ENCODE results near the gene HSPA9.

The HSPA9 gene

DNA sequence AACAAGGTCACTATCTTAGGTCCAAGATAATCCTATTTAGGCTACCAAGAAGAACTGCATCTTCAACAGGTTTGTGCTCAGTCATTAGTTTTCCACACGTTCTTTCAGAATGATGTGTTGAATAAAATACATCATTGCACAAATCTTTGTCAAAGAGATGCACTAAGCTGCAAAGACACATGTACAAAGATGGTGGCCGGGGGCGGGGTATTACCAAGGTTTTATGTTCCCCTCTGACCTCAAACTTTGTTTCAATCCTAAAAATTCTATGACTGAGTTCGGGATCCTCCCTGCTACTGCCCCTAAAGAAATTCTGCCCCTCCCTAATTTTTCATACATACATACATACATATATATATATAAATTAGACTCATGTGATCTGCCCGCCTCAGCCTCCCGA is 14.2 kb downstream of the HSPA9 start:
- TF ChIP-seq ZNF274 (IDR thresholded peaks at IDR 0.05; ENCODE audit: low read depth, low read length) = no peak
- no peak overlapping the region for H3K4me3 ChIP-seq (ENCODE audit: low read length)

DNA sequence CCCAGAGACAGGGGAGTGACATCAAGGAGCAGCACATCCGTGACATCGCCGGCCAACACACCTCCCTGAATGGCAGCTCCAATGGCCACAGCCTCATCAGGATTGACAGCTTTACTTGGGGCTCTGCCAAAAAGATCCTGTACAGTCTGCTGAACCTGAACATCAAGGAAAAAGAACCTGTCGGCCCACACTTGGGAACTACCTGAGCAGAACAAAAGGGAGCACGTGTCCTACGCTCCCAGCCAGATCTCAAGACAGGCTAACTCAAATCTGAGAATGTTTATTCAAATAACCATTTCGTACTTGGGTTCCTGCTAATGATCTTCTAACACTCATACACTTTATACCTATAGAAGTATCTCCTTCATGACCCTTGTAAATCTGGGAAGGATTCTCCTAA is 15.3 kb downstream of the HSPA9 start:
- TF ChIP-seq ZNF274 (IDR thresholded peaks at IDR 0.05; ENCODE audit: low read depth, low read length) = no peak

DNA sequence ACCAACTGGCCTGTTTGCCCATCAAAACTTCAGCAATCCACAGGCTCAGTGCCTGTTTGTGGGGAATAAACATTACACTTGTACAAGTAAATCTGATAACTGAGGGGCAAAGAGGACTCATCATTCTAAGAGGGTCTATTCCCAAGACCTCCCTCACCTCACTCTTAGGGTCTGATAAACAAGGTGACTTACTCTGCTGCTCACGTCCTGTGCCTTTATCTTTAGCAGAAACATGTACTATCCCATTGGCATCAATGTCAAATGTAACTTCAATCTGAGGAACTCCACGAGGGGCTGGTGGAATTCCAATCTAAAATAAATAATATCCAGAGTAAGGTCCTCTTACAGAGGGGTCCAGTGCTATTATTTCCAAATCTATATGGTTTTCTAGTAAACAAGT is 17.5 kb downstream of the HSPA9 start:
- H3K4me3 ChIP-seq (ENCODE audit: low read length) = no peak overlapping the region

More for the DNA sequence above, 15.3 kb downstream of the HSPA9 start:
- H3K4me3 ChIP-seq (ENCODE audit: low read length) = no peak overlapping the region

DNA sequence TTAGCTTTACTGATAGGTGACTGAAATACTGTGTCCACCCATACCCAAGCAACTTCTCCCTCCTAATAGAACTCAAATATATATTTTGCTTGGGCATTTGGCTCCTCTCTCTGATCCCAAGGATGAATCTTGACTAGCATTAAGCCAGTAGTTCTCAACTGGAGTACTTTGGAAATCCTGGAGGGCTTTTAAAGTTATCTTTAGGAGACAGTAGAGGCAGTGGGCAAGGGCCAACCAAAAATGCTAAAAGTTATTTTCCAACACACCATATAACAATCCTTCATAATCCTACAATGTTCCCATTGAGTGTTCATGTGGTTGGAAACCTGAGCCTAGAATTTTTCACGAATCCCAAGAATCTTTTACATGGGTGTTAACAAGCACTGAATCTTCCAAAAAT is 21.1 kb downstream of the HSPA9 start:
- H3K4me3 ChIP-seq (ENCODE audit: low read length) = no peak overlapping the region
- no peak for TF ChIP-seq ZNF274 (IDR thresholded peaks at IDR 0.05; ENCODE audit: low read depth, low read length)

More for the DNA sequence above, 17.5 kb downstream of the HSPA9 start:
- no peak for TF ChIP-seq ZNF274 (IDR thresholded peaks at IDR 0.05; ENCODE audit: low read depth, low read length)

DNA sequence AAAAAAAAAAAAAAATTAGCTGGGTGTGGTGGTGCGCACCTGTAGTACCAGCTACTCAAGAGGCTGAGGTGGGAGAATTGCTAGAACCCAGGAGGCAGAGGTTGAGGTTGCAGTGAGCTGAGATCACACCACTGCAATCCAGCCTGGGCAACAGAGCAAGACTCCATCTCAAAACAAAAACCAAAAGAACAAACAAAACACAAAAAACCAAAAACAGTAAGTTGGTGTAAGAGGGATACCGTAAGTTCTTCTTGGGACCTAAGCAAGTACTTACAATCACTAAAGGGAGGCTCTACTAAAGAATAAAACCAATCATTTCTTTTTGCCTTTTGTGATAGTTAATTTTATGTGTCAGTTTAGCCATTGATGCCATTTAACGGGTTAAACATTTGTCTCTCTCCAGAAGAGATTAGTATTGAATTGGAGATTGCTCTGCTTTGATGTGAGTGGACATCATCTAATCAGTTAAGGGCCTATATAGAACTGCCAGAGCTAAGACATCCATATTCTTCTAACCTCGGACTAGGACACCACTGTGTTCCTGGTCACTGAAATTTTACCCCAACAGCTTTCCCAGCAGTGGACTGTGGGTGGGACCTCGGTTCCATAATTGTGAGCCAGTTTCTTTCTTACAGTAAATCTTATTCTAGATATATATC is 21.6 kb downstream of the HSPA9 start:
- H3K4me3 ChIP-seq (ENCODE audit: low read length) = no peak overlapping the region
- TF ChIP-seq ZNF274 (IDR thresholded peaks at IDR 0.05; ENCODE audit: low read depth, low read length) = no peak

DNA sequence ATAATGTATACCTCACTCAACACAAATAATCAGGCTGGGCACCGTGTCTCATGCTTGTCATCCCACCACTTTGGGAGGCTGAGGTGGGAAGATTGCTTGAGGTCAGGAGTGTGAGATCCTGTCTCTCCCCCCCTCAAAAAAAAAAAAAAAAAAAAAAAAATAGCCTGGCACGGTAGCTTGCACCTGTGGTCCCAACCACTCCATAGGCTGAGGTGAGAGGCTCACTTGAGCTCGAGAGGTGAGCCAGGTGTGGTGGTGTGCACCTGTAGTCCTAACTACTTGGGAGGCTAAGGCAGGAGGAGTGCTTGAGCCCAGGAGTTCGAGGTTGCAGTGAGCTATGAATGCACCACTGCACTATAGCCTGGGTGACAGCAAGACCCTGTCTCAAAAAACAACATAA is 22.5 kb downstream of the HSPA9 start:
- no peak overlapping the region for H3K4me3 ChIP-seq (ENCODE audit: low read length)
- no peak for TF ChIP-seq ZNF274 (IDR thresholded peaks at IDR 0.05; ENCODE audit: low read depth, low read length)

DNA sequence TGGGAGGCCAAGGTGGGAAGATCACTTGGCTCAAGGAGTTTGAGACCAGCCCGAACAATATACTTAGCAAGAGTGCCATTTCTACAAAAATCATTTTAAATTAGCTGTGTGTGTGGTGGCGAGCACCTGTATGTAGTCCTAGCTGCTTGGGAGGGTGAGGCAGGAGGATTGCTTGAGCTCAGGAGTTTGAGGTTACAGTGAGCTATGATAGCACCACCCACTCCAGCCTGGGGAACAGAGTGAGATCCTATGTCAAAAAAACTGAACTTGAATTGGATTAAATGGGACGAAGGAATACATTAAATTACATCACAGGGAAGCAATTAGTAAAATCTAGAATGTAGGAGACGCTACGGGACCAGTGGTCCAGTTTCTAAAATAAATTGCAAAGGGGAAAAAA is 25.8 kb downstream of the HSPA9 start:
- H3K4me3 ChIP-seq (ENCODE audit: low read length) = no peak overlapping the region
- TF ChIP-seq ZNF274 (IDR thresholded peaks at IDR 0.05; ENCODE audit: low read depth, low read length) = no peak

DNA sequence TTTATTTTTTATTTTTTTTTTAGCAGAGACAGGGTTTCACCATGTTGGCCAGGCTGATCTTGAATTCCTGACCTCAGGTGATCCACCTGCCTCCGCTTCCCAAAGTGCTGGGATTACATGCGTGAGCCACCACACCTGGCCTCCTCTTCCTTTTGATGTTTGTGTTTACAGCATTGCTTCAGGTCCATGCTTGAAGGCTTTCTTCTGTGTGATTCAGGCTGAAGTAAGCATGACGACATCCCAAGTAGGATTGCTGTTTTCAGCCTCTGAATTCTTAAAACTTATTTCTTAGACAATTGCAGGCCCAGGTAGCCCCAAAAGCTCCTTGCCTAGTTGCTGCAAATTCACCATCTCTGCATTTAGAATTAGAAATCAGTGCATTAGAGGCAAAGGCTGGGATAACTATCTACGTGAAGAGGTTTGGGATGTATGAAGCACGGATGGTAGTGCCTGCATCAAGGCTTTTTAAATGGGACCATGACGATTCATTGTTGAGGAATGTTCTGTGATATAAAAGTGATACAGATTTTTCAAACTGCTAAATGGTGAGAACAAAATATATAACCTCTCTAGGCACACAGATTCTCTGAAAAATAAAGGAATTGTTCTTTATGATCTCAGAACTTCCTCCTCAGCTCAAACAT is 29.2 kb downstream of the HSPA9 start:
- no peak overlapping the region for H3K4me3 ChIP-seq (ENCODE audit: low read length)
- TF ChIP-seq ZNF274 (IDR thresholded peaks at IDR 0.05; ENCODE audit: low read depth, low read length) = no peak

DNA sequence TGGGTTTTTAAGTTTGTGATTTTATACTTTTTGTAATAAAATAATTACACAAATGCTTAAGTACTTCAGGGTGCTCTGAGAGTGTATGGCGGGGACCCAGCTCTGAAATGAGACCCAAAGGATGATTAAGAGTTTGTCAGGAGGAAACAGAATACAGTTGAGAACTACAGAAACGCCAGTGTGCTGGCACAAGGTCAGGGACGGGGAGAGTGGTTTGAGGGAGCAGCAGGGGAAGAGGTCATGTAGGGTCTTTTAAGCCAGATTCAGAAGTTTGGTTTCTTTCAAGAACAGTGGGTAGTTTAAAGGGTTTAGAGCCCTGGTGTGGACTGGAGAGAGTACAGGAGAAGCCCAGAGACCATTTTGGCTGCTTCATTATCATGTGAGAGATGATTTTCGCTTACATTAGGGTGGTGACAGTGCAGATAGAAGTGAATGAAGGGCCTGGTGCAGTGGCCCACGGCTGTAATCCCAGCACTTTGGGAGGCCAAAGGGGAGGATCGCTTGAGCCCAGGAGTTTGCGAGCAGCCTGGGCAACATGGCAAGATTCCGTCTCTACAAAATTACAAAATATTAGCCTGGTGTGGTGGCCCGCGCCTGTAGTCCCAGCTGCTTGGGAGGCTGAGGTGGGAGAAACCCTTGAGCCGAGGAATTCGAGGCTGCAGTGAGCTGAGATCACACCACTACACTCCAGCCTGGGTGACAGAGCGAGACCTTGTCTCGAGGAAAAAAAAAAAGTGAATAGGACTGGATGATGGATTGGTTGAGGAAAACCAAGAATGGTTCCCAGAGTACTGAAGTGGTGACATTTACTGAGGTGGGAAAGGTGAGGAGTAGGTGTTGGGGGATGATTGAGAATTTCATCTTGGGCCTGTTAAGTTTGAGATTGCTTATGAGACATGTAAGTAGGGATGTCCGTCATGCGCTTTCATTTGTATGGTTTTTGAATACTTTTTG is 30.7 kb downstream of the HSPA9 start:
- H3K4me3 ChIP-seq (ENCODE audit: low read length) = peak overlapping the region; percentile 79
- no peak for TF ChIP-seq ZNF274 (IDR thresholded peaks at IDR 0.05; ENCODE audit: low read depth, low read length)

DNA sequence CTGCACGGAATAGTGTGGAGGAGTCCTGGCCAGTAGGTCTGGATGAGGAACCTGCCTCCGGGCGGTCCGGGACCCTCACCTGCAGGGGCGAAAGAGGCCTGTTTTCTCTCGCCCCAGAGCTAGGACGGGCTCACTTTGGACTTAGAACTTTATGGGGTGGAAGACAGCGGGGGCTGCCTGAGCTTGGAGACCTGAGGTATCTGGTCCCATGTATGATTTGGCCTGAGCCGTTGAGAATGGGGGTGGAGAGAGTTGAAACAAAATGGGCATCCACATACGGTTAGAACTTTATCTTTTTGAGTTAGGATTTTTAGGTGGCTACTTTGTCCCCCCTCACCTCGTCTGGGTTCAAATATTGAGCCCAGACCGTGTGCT is 31.5 kb downstream of the HSPA9 start:
- TF ChIP-seq ZNF274 (IDR thresholded peaks at IDR 0.05; ENCODE audit: low read depth, low read length) = no peak
- peak overlapping the region; percentile 79 for H3K4me3 ChIP-seq (ENCODE audit: low read length)

DNA sequence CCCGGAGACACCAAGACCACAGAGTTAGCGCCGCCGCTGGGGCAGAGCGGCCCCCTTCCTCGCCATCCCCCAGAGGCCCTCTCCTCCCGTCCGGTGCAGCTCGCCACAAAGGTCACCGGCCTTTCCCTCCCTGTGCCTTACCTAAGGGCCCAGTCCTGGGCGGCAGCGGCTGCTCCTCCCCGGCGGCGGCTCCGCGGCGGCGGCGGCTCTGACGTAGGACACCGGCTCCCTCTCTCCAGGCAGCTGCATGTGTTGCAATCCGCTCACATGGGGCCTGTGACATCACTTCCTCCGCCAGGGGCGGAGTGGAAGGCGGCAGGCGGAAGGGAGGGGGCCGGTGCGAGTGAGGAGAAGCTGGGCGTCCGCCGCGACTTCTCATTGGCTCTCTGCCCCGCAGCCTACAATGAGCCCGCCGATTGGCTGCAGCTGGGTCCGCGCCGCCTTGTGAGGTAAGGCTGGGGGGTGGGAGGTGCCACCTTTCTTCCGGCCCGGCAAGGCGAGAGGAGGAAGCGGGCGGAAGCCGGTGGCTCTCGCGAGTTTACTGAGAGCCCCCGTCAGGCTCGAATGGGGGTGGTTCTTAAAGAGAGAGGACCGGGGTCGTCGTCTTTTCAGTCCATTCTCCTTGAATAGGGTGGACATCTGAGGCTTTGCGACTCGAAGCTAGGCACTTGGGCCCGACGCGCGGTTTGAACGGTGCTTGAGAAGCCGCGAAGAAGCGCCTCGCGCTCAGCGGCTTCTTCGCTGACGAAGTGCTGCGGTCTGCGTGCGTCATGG is 32.1 kb downstream of the HSPA9 start, which contains the start of gene ETF1:
Gene ETF1, minus strand, starts transcription at position 281 of the 774 bp plus-strand sequence. CDS start 318 bp downstream, outside the sequence.
- H3K4me3 ChIP-seq (ENCODE audit: low read length) = peak within 1 kb of the TSS; percentile 95
- no peak for TF ChIP-seq ZNF274 (IDR thresholded peaks at IDR 0.05; ENCODE audit: low read depth, low read length)

DNA sequence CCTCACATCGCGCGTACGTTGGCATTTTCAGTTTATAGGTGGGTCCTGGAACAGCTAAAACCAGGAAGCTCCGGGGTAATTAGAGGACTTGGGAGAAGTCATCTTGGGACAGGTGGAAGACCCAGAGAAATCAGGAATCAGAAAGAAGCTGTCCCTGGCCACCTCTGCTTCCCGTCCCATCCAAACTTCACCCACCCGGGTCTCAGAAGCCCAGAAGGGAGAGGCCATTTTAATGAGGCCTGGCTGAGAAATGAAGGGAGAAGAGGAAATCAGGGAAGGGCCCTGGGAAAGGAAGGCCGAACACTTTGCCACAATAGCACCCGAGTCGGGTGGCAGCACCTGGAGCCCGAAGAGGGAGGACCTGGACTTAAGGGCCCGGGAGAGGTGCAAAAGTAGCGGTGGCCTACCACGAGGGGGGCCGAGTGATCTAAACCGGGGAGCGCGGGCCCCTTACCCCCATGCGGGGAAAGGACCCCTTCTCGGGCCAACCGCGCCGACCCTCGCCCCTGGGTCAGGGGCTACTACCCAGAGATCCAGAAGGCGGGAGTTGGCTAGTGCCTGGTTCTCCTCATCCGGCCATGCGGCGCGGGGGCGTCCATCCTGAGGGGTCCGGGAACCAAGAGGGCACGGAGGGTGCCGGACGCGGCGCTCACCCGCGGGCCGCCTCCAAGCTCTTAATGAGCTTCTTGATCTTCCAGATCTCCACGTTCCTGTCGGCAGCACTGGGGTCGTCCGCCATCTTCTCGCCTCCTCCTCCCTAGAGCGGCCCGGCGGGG is 32.8 kb downstream of the HSPA9 start:
- H3K4me3 ChIP-seq (ENCODE audit: low read length) = peak overlapping the region; percentile 95
- no peak for TF ChIP-seq ZNF274 (IDR thresholded peaks at IDR 0.05; ENCODE audit: low read depth, low read length)

Measured in GM08714 (cell line).